Endothelial cell of umbilical vein (primary cell): ENCODE measurements around the gene PGGT1B.

Source experiments
- EZH2 ChIP-seq: IDR thresholded peaks from 2 replicates; pipeline ENCODE4 v1.6.1; 2012; ENCODE audit warnings: borderline replicate concordance, low read depth, mild to moderate bottlenecking, moderate library complexity, low read length, inconsistent platforms; ENCODE audit not compliant: severe bottlenecking
- FOS ChIP-seq: IDR thresholded peaks from 2 replicates; pipeline ENCODE4 v1.6.1; 2011; ENCODE audit warnings: mild to moderate bottlenecking, low read length, moderate library complexity, borderline replicate concordance; ENCODE audit not compliant: insufficient read depth
- GATA2 ChIP-seq: IDR thresholded peaks from 2 replicates; pipeline ENCODE4 v1.7.0; 2011; ENCODE audit warnings: low read depth, mild to moderate bottlenecking, moderate library complexity, mixed read lengths, low read length; ENCODE audit not compliant: insufficient read length, insufficient read depth
- JUN ChIP-seq: IDR thresholded peaks from 2 replicates; pipeline ENCODE4 v1.6.1; 2011; ENCODE audit warnings: borderline replicate concordance, low read depth; ENCODE audit not compliant: insufficient read length, insufficient read depth
- POLR2A ChIP-seq: IDR thresholded peaks from 2 replicates; pipeline ENCODE4 v1.6.1; 2012; ENCODE audit warnings: low read depth, mild to moderate bottlenecking, control low read depth, low read length
- POLR2AphosphoS5 ChIP-seq: IDR thresholded peaks from 2 replicates; pipeline ENCODE4 v1.6.1; 2012; ENCODE audit warnings: low read depth, mild to moderate bottlenecking, control low read depth, low read length, moderate library complexity; ENCODE audit not compliant: insufficient read depth
- TF ChIP-seq, protein P1 (sequence below), 2 donors: IDR thresholded peaks; 1 replicate in 1 of 2; 2 replicates in 1 of 2; pipeline ENCODE4 v1.5.1; 2011; ENCODE audit warnings: low read length in 2 of 2, mild to moderate bottlenecking in 2 of 2, moderate library complexity in 2 of 2, control low read depth in 1 of 2, inconsistent platforms in 1 of 2, low read depth in 1 of 2; ENCODE audit not compliant: insufficient read depth in 1 of 2; ENCODE audit errors: extremely low read depth in 1 of 2
- TF ChIP-seq, protein P2 (sequence below): IDR thresholded peaks from 2 replicates; pipeline ENCODE4 v1.6.1; 2011; ENCODE audit not compliant: insufficient read depth, insufficient read length

DNA sequence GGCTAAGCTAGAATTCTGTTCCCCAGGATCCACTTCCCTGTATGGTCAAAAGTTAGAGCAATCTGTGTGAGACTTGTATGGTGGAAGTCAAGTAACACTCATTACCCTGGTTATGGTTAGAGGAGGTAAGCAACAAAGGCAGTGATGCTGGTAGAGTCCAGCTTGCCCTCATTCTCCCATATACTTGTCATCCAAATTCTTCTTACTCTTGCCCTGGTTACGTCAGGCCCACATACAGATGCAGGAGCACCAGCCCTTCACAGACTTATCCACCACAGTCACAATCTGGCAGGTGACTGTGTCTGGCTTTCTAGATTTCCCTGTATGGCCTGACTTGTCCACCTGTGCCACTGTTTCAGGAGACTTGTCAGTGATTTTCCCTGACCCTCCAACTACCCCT is 35.4 kb downstream of the PGGT1B start:
- no peak for TF ChIP-seq EZH2
- no peak for TF ChIP-seq GATA2
- TF ChIP-seq, protein P1, sequence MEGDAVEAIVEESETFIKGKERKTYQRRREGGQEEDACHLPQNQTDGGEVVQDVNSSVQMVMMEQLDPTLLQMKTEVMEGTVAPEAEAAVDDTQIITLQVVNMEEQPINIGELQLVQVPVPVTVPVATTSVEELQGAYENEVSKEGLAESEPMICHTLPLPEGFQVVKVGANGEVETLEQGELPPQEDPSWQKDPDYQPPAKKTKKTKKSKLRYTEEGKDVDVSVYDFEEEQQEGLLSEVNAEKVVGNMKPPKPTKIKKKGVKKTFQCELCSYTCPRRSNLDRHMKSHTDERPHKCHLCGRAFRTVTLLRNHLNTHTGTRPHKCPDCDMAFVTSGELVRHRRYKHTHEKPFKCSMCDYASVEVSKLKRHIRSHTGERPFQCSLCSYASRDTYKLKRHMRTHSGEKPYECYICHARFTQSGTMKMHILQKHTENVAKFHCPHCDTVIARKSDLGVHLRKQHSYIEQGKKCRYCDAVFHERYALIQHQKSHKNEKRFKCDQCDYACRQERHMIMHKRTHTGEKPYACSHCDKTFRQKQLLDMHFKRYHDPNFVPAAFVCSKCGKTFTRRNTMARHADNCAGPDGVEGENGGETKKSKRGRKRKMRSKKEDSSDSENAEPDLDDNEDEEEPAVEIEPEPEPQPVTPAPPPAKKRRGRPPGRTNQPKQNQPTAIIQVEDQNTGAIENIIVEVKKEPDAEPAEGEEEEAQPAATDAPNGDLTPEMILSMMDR (IDR thresholded peaks at IDR 0.05; ENCODE audit: extremely low read depth in 1 of 2, insufficient read depth in 1 of 2, low read depth in 1 of 2, low read length in 2 of 2) = no peak
- TF ChIP-seq POLR2AphosphoS5 = no peak
- TF ChIP-seq POLR2A = no peak
- TF ChIP-seq, protein P2, sequence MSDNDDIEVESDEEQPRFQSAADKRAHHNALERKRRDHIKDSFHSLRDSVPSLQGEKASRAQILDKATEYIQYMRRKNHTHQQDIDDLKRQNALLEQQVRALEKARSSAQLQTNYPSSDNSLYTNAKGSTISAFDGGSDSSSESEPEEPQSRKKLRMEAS = no peak
- no peak for TF ChIP-seq JUN
- no peak for TF ChIP-seq FOS
